IMR-90 (cell line): Measurements from ENCODE around the gene IL37. TPM values are rescaled to one million over a fixed set of nuclear protein-coding genes. Genes with fewer than 3 reads are reported as not detected.

Experiments used
- ATAC-seq: fragments of 200-7000 bp; cut with Tn5 transposase; 2 replicates; pipeline ENCODE4 v1.9.1; 2020; ENCODE audit warnings: low read depth, mild to moderate bottlenecking, moderate library complexity
- BruUV-seq: library from RNA; stranded (reverse); fragments of 400-500 nt; replicated peaks from 2 replicates; lab custom pipeline; 2021; lab: Mats Ljungman, UMichigan
- CTCF ChIA-PET: fragments of 300-600 bp; formaldehyde crosslinking; extraction: SDS; loops from one replicate; lab custom pipeline; 2021; ENCODE audit warnings: antibody characterized with exemption; lab: Yijun Ruan, JAX
- POLR2A ChIA-PET: fragments of 300-600 bp; sonication (Branson Sonifier 250); formaldehyde crosslinking; loops from one replicate; lab custom pipeline; 2022; ENCODE audit warnings: antibody characterized with exemption; ENCODE audit not compliant: unreplicated experiment; lab: Charles Lee
- DNase-seq: peaks from one replicate; pipeline ENCODE4 v3.0.0; 2013
- H2AFZ ChIP-seq: replicated peaks from 2 replicates; pipeline ENCODE3; 2013; ENCODE audit warnings: low read length, mild to moderate bottlenecking; ENCODE audit not compliant: poor library complexity
- H2AK5ac ChIP-seq: 2 replicates; pipeline ENCODE4 v1.6.1; 2013; ENCODE audit warnings: low read depth, low read length, inconsistent platforms
- H2AK9ac ChIP-seq: replicated peaks from 2 replicates; pipeline ENCODE3; 2013; ENCODE audit warnings: mild to moderate bottlenecking, low read depth, low read length, moderate library complexity; ENCODE audit not compliant: poor library complexity
- H2BK120ac ChIP-seq: 2 replicates; pipeline ENCODE4 v1.6.1; 2013; ENCODE audit warnings: low read depth, low read length, inconsistent platforms
- H2BK15ac ChIP-seq: 3 replicates; pipeline ENCODE4 v1.6.1; 2013; ENCODE audit warnings: low read depth, low read length, inconsistent platforms
- H2BK20ac ChIP-seq: 2 replicates; pipeline ENCODE4 v1.6.1; 2013; ENCODE audit warnings: low read depth, mild to moderate bottlenecking, inconsistent platforms, low read length, moderate library complexity
- H2BK5ac ChIP-seq: 2 replicates; pipeline ENCODE4 v1.6.1; 2013; ENCODE audit warnings: mild to moderate bottlenecking, low read depth, low read length, inconsistent platforms; ENCODE audit not compliant: poor library complexity, severe bottlenecking
- H3K14ac ChIP-seq: replicated peaks from 2 replicates; pipeline ENCODE4 v1.6.1; 2013; ENCODE audit warnings: low read depth, low read length, inconsistent platforms
- H3K18ac ChIP-seq: 2 replicates; pipeline ENCODE4 v1.6.1; 2013; ENCODE audit warnings: low read depth, low read length, control low read depth
- H3K23ac ChIP-seq: 2 replicates; pipeline ENCODE4 v1.6.1; 2013; ENCODE audit warnings: low read depth, low read length, inconsistent platforms
- H3K27ac ChIP-seq: 2 replicates; pipeline ENCODE4 v1.5.1; 2013; ENCODE audit warnings: mild to moderate bottlenecking, control low read depth, low read length; ENCODE audit not compliant: insufficient read depth
- H3K27me3 ChIP-seq: 2 replicates; pipeline ENCODE4 v1.6.1; 2013; ENCODE audit warnings: low read length; ENCODE audit not compliant: control insufficient read depth, insufficient read depth
- H3K36me3 ChIP-seq: 2 replicates; pipeline ENCODE4 v1.6.1; 2013; ENCODE audit warnings: low read length, mixed read lengths; ENCODE audit not compliant: control insufficient read depth, insufficient read depth
- H3K4ac ChIP-seq: 2 replicates; pipeline ENCODE4 v1.6.1; 2013; ENCODE audit warnings: low read depth, low read length, inconsistent platforms
- H3K4me1 ChIP-seq: 2 replicates; pipeline ENCODE4 v1.6.1; 2013; ENCODE audit warnings: low read length, mixed read lengths; ENCODE audit not compliant: control insufficient read depth, insufficient read depth
- H3K4me2 ChIP-seq: 2 replicates; pipeline ENCODE4 v1.6.1; 2013; ENCODE audit warnings: low read depth, mild to moderate bottlenecking, control low read depth, low read length, moderate library complexity
- H3K4me3 ChIP-seq: 2 replicates; pipeline ENCODE4 v1.5.1; 2013; ENCODE audit warnings: low read depth, mild to moderate bottlenecking, control low read depth, low read length, moderate library complexity; ENCODE audit not compliant: insufficient read depth
- H3K56ac ChIP-seq: 2 replicates; pipeline ENCODE4 v1.6.1; 2013; ENCODE audit warnings: low read length, inconsistent platforms; ENCODE audit not compliant: insufficient read depth; ENCODE audit errors: extremely low read depth
- H3K79me1 ChIP-seq, 2 experiments: 2 replicates each; pipeline ENCODE4 v1.6.1; 2013; ENCODE audit warnings: low read length in 2 of 2, inconsistent platforms in 1 of 2, low read depth in 1 of 2
- H3K9ac ChIP-seq: 2 replicates; pipeline ENCODE4 v1.6.1; 2013; ENCODE audit warnings: low read depth, low read length, control low read depth
- H3K9me1 ChIP-seq: 2 replicates; pipeline ENCODE4 v1.6.1; 2013; ENCODE audit warnings: low read length, inconsistent platforms; ENCODE audit not compliant: insufficient read depth
- H3K9me3 ChIP-seq: 2 replicates; pipeline ENCODE4 v1.6.1; 2013; ENCODE audit warnings: low read length; ENCODE audit not compliant: control insufficient read depth, insufficient read depth
- H4K20me1 ChIP-seq: 2 replicates; pipeline ENCODE4 v1.6.1; 2013; ENCODE audit warnings: low read length, inconsistent platforms; ENCODE audit not compliant: insufficient read depth
- H4K5ac ChIP-seq: 2 replicates; pipeline ENCODE4 v1.6.1; 2013; ENCODE audit warnings: mild to moderate bottlenecking, low read depth, low read length, control low read depth
- H4K8ac ChIP-seq, 2 experiments: 2 replicates each; pipeline ENCODE4 v1.6.1; 2013; ENCODE audit warnings: low read depth in 2 of 2, low read length in 2 of 2, control low read depth in 1 of 2, inconsistent platforms in 1 of 2
- H4K91ac ChIP-seq: 2 replicates; pipeline ENCODE4 v1.6.1; 2013; ENCODE audit warnings: low read depth, low read length, inconsistent platforms; ENCODE audit not compliant: insufficient read depth
- CEBPB ChIP-seq: IDR thresholded peaks from 2 replicates; pipeline ENCODE4 v1.6.1; 2012; ENCODE audit warnings: low read depth, low read length, improper control_type of control experiment
- WGBS, 2 experiments: methylation state at CpG; one replicate each; pipeline versions ENCODE4 v1.1.5 to v1.1.7; 2013; ENCODE audit warnings: missing lambda C conversion rate in 2 of 2; ENCODE audit not compliant: insufficient read length in 1 of 2; ENCODE audit errors: extremely low coverage in 2 of 2; 5-methylcytosine and 5-hydroxymethylcytosine counted together
- dilution Hi-C: fragments of 300-500 bp; cut with HindIII; formaldehyde crosslinking; loops from one replicate; pipeline ENCODE4 v1.14.3; 2018; ENCODE audit warnings: low sequenced_read_pairs; ENCODE audit not compliant: unreplicated experiment
- in situ Hi-C: fragments of 300-500 bp; cut with MboI; formaldehyde crosslinking; loops from 3 replicates; pipeline ENCODE4 v1.14.3; 2019; ENCODE audit warnings: low sequenced_read_pairs, inconsistent platforms, mixed read lengths
- intact Hi-C: fragments of 100-400 bp; cut with micrococcal nuclease; formaldehyde crosslinking; loops from 2 replicates; pipeline ENCODE4 v1.10.0; 2022
- polyA plus RNA-seq, 3 experiments: library from polyadenylated mRNA; depleted of rRNA; stranded (reverse); fragments of >200 nt; gene quantifications; 2 replicates each; pipeline ENCODE4 v1.2.3, GENCODE V29; 2012; ENCODE audit warnings: low replicate concordance in 1 of 3
- total RNA-seq: library from RNA; depleted of rRNA; stranded (reverse); fragments of >200 nt; gene quantifications from 2 replicates; pipeline ENCODE4 v1.2.3, GENCODE V29; 2012
- TF ChIP-seq, protein P1 (sequence below): fragments of 150-350 bp; IDR thresholded peaks from 2 replicates; pipeline ENCODE4 v1.6.1; 2017; ENCODE audit warnings: mild to moderate bottlenecking, antibody characterized with exemption, low read length, low read depth

The IL37 gene
- total and polyA plus RNA-seq, 2 of the 4 experiments (the other 2 are of a cell fraction) = 0.15 TPM; not detected in 1

DNA sequence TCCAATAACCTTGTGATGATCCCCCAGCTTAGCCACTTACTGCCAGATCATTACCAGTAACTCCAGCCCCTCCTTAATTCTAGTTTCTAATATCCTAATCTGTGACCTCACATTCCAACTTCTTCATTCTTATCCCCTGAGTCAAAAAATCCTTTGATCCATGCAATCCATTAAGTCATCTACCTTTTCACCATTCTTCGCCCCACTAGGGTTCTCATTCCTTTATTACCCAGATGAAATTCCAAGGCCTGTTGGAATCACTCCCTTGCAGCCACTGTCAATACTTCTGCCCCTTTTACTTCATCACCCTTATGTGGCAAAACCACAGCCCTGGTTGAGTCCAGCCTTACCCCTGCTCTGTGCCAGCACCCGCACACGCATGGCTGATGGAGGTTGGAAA is 46.5 kb downstream of the IL37 start:
- intact Hi-C loops = no loop called here
- in situ Hi-C loops = loop anchor here (5.0 kb wide), 1 partner anchor 355 kb away; no protein-coding TSS in a partner anchor

More for the DNA sequence above, 46.5 kb downstream of the IL37 start:
- H3K4me3 ChIP-seq = no peak overlapping the region
- ChIA-PET POLR2A (no interaction called here), CTCF (no interaction called here)
- ATAC-seq = no peak
- no peaks in the 10 kb centered on the region for H3K79me1 ChIP-seq
- H3K14ac ChIP-seq = no peak overlapping the region
- H3K27ac ChIP-seq = no peak overlapping the region
- H2BK15ac ChIP-seq = no peak overlapping the region
- no peak overlapping the region for H4K5ac ChIP-seq
- no peak overlapping the region for H3K23ac ChIP-seq
- no peak overlapping the region for H4K91ac ChIP-seq
- no peak for DNase-seq
- no peak overlapping the region for H4K8ac ChIP-seq
- no peak overlapping the region for H3K4ac ChIP-seq
- H3K56ac ChIP-seq = no peak overlapping the region
- no peak overlapping the region for H3K18ac ChIP-seq
- no peak overlapping the region for H2AK9ac ChIP-seq
- peaks cover 33% of the 10 kb centered on the region for H3K27me3 ChIP-seq
- BruUV-seq = no TSS peak
- H4K20me1 ChIP-seq = no peaks in the 10 kb centered on the region
- no peak overlapping the region for H2BK20ac ChIP-seq
- no peak overlapping the region for H3K9ac ChIP-seq
- H3K4me2 ChIP-seq = no peak overlapping the region
- no peaks in the 10 kb centered on the region for H3K9me1 ChIP-seq
- no peaks in the 10 kb centered on the region for H3K4me1 ChIP-seq
- 60% methylated on average over 1 of the region's 3 CpGs; no CpG with 5 or more reads in 1 of the 2 experiments for WGBS, 2 experiments
- dilution Hi-C loops = no loop called here
- no peak overlapping the region for H2AFZ ChIP-seq
- no peak overlapping the region for H2AK5ac ChIP-seq
- no peaks in the 10 kb centered on the region for H3K9me3 ChIP-seq
- H2BK120ac ChIP-seq = no peak overlapping the region
- no peak for TF ChIP-seq CEBPB
- TF ChIP-seq, protein P1, sequence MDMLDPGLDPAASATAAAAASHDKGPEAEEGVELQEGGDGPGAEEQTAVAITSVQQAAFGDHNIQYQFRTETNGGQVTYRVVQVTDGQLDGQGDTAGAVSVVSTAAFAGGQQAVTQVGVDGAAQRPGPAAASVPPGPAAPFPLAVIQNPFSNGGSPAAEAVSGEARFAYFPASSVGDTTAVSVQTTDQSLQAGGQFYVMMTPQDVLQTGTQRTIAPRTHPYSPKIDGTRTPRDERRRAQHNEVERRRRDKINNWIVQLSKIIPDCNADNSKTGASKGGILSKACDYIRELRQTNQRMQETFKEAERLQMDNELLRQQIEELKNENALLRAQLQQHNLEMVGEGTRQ = no peak
- no peak overlapping the region for H2BK5ac ChIP-seq
- no peaks in the 10 kb centered on the region for H3K36me3 ChIP-seq
